ENCODE results near the gene PODNL1.
A peak's percentile ranks its signal among the peaks of the same experiment; 100 is the strongest.

- peak; percentile 66 for TF ChIP-seq POLR2A (IDR thresholded peaks at IDR 0.05; ENCODE audit: low read length)
- TF ChIP-seq GATA1 (IDR thresholded peaks at IDR 0.05; ENCODE audit: low read depth, low read length), result no peak
Observed at GRCh38 chr19:13905634-13906520, 32.3 kb downstream of the PODNL1 start, which contains the start of the genes BRME1 and CC2D1A.
